ENCODE data around the gene RFESD.

Gene RFESD

DNA sequence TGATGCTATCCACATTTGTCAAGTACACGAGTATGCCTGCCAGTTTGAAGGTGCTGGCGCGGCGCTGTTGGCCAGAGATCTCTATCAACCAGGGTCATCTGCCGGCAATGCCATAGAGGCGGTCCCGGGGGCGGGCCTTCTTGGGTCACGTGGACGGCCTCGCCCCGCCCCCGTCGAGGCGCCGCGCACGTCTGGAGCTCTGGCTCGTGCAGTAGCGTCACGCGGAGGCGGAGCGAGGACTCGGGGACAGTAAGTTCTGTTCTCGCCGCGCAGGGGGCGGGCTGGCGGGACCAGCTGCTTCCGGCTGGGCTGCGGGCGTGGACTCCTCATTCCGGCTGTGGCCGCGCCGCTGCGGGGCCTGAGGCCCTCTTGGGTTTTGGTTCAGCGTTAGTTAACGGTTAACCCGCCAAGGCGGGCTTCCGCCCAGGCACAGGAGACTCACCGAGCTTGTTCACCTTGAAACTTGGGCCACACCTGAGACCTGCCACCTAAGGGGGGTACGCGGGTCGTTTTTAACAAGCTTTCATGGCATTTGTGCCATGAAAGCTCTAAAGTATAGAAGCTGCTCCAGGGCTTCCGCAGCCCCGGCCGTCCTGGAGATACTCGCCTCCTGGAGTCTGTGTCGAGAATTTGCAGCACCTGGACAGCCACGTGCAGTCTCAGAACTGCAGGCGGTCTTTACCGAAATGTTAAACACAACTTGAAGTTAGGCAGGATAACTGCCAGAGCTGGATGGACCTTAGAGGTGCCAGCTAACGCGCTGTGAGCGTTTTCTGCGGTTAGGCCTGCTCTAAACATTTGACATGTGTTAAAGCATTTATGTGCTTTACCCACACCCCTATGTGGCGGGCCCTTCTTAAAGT lies at the start of gene RFESD:
RFESD (plus strand) TSS at position 209 of the 863 bp plus-strand sequence. CDS start 5,495 bp downstream, outside the sequence.
- Mint-ChIP-seq H3K9me3 (no peaks in the 10 kb centered on the region), H3K36me3 (ENCODE audit: insufficient read depth) (peaks cover 4% of the 10 kb centered on the region), H3K27me3 (no peaks in the 10 kb centered on the region), H3K4me3 (peak within 1 kb of the TSS; percentile 80), H3K4me1 (peaks cover 7% of the 10 kb centered on the region), H3K27ac (ENCODE audit: low read depth) (peak within 1 kb of the TSS; percentile 76)
- DNase-seq (ENCODE audit: low spot score in 2 of 2) (peak; percentile 85 to 88), ATAC-seq (replicated peaks; ENCODE audit: extremely low read depth, poor library complexity, severe bottlenecking) (peak; percentile 92)

DNA sequence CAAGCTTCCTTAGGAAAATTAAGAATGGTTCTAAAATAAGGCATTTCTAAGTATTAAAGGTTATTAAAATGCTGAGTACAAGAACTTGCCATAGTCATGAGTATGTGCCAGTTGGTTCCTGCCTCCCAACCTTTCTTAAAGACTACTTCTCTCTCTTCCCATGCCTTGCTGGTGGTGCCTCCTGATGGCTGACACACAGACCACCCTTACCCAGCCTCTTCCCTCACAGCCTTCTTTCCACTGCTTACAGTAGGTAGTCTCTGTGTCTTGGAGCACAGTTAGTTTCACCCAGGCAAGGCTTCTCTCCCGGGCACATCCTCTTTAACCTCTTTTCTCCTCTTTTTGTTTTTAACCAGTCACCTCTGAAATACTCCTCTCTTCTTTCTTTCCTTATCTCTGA lies 47.3 kb upstream of the RFESD start:
- ATAC-seq (replicated peaks; ENCODE audit: extremely low read depth, poor library complexity, severe bottlenecking) (no peak), DNase-seq (ENCODE audit: low spot score in 2 of 2) (no peak)
- Mint-ChIP-seq H3K36me3 (ENCODE audit: insufficient read depth) (peaks cover 13% of the 10 kb centered on the region), H3K4me3 (no peak overlapping the region), H3K9me3 (no peaks in the 10 kb centered on the region), H3K27me3 (no peaks in the 10 kb centered on the region), H3K27ac (ENCODE audit: low read depth) (no peak overlapping the region), H3K4me1 (no peaks in the 10 kb centered on the region)

DNA sequence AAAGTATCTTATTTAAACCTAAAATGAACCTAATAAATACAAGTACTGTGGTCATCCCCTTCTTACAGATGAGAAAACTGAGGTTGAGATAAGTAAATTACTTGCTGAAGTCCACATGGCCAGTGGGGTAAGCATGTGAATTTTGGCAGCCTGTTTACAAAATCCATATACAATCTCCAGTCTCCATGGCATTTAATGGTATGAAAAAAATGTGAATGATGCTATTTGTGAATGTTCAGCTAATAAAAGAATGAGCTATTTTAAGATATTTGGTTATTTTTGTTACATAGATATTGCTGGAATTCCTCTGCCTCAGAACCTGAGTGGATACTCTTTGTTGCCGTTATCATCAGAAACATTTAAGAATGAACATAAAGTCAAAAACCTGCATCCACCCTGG lies 46.0 kb upstream of the RFESD start:
- ATAC-seq (replicated peaks; ENCODE audit: extremely low read depth, poor library complexity, severe bottlenecking) (no peak), DNase-seq (ENCODE audit: low spot score in 2 of 2) (no peak)
- no peak overlapping the region for H3K27ac Mint-ChIP-seq (ENCODE audit: low read depth)
- no peaks in the 10 kb centered on the region for H3K9me3 Mint-ChIP-seq
- no peaks in the 10 kb centered on the region for H3K4me1 Mint-ChIP-seq
- H3K27me3 Mint-ChIP-seq: no peaks in the 10 kb centered on the region
- peaks cover 15% of the 10 kb centered on the region for H3K36me3 Mint-ChIP-seq (ENCODE audit: insufficient read depth)
- H3K4me3 Mint-ChIP-seq: no peak overlapping the region

DNA sequence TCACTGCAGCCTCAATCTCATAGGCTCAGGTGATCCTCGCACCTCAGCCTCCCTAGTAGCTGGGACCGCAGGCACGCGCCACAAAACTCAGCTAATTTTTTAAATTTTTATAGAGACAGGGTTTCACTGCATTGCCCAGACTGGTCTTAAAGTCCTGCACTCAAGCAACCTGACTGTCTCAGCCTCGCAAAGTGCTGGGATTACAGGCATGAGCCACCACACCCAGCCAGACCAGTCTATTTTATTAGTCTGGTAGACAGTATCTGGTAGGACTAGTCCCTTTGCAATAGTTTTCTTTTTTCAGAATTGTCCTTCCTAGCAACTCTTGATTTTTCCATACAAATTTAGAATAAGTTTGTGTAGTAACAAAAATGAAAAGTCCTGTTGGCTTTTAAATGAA lies 40.8 kb upstream of the RFESD start:
- H3K27me3 Mint-ChIP-seq: no peaks in the 10 kb centered on the region
- no peak overlapping the region for H3K27ac Mint-ChIP-seq (ENCODE audit: low read depth)
- no peaks in the 10 kb centered on the region for H3K4me1 Mint-ChIP-seq

GRCh38 chr5:95606419-95606818 lies 40.2 kb upstream of the RFESD start:
- Mint-ChIP-seq H3K4me1 (no peaks in the 10 kb centered on the region), H3K4me3 (no peak overlapping the region), H3K27ac (ENCODE audit: low read depth) (no peak overlapping the region), H3K27me3 (no peaks in the 10 kb centered on the region), H3K36me3 (ENCODE audit: insufficient read depth) (peaks cover 13% of the 10 kb centered on the region), H3K9me3 (no peaks in the 10 kb centered on the region)
- ATAC-seq (replicated peaks; ENCODE audit: extremely low read depth, poor library complexity, severe bottlenecking) (no peak), DNase-seq (ENCODE audit: low spot score in 2 of 2) (no peak)

More for the DNA sequence above, 40.8 kb upstream of the RFESD start:
- H3K4me3 Mint-ChIP-seq: no peak overlapping the region
- ATAC-seq (replicated peaks; ENCODE audit: extremely low read depth, poor library complexity, severe bottlenecking) (no peak), DNase-seq (ENCODE audit: low spot score in 2 of 2) (no peak)
- no peaks in the 10 kb centered on the region for H3K9me3 Mint-ChIP-seq
- peaks cover 13% of the 10 kb centered on the region for H3K36me3 Mint-ChIP-seq (ENCODE audit: insufficient read depth)

DNA sequence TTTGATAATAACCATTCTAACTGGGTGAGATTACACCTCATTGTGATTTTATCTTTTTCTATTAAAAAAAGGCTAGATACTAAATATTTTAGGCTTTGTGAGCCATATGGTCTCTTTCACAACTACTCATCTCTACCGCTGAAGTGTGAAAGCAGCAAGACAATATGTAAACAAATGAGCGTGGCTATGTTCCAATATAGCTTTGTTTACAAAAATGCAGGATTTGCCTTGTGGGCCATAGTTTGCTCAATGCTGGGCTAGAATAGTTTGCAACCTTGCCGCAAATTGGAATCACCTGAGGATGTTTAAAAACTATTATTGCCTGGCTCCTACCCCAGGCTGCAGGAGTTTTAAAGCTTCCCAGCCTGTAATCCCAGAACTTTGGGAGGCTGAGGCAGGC lies 36.9 kb upstream of the RFESD start:
- ATAC-seq (replicated peaks; ENCODE audit: extremely low read depth, poor library complexity, severe bottlenecking): no peak
- peaks cover 2% of the 10 kb centered on the region for H3K36me3 Mint-ChIP-seq (ENCODE audit: insufficient read depth)

GRCh38 chr5:95610546-95610945 lies 36.0 kb upstream of the RFESD start:
- no peak for DNase-seq (ENCODE audit: low spot score in 2 of 2)
- Mint-ChIP-seq H3K4me1 (no peaks in the 10 kb centered on the region), H3K36me3 (ENCODE audit: insufficient read depth) (peaks cover 2% of the 10 kb centered on the region), H3K27me3 (no peaks in the 10 kb centered on the region), H3K4me3 (no peak overlapping the region), H3K27ac (ENCODE audit: low read depth) (no peak overlapping the region), H3K9me3 (no peaks in the 10 kb centered on the region)
- ATAC-seq (replicated peaks; ENCODE audit: extremely low read depth, poor library complexity, severe bottlenecking): no peak

More for the DNA sequence above, 36.9 kb upstream of the RFESD start:
- Mint-ChIP-seq H3K4me3 (no peak overlapping the region), H3K9me3 (no peaks in the 10 kb centered on the region), H3K27ac (ENCODE audit: low read depth) (no peak overlapping the region), H3K27me3 (no peaks in the 10 kb centered on the region), H3K4me1 (no peaks in the 10 kb centered on the region)
- DNase-seq (ENCODE audit: low spot score in 2 of 2): no peak

- Mint-ChIP-seq H3K9me3 (no peaks in the 10 kb centered on the region), H3K4me3 (no peak overlapping the region), H3K4me1 (no peaks in the 10 kb centered on the region), H3K36me3 (ENCODE audit: insufficient read depth) (peaks cover 2% of the 10 kb centered on the region), H3K27me3 (no peaks in the 10 kb centered on the region), H3K27ac (ENCODE audit: low read depth) (no peak overlapping the region)
- DNase-seq (ENCODE audit: low spot score in 2 of 2): no peak
- ATAC-seq (replicated peaks; ENCODE audit: extremely low read depth, poor library complexity, severe bottlenecking): no peak
Observed at GRCh38 chr5:95611396-95611795, 35.2 kb upstream of the RFESD start.

DNA sequence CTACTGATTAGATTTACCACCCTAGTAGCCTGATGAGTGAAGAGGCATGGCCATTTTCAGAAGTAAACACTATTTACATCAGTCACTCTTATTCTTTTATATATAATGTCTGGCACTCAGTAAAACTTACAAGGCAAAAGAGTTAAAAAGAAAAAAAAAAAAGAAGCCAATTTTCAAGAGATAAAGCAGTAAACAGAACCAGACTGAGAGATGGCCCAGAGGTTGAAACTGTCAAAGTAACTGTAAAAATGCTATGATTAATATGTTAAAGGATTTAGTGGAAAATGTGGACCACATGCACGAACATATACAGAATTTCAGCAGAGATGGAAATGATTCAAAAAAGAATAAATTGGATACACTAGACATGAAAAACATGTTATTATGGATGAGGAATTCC lies 33.1 kb upstream of the RFESD start:
- ATAC-seq (replicated peaks; ENCODE audit: extremely low read depth, poor library complexity, severe bottlenecking): no peak
- Mint-ChIP-seq H3K4me1 (no peaks in the 10 kb centered on the region), H3K9me3 (no peaks in the 10 kb centered on the region), H3K27me3 (no peaks in the 10 kb centered on the region), H3K4me3 (no peak overlapping the region), H3K36me3 (ENCODE audit: insufficient read depth) (peaks cover 2% of the 10 kb centered on the region), H3K27ac (ENCODE audit: low read depth) (no peak overlapping the region)
- no peak for DNase-seq (ENCODE audit: low spot score in 2 of 2)

DNA sequence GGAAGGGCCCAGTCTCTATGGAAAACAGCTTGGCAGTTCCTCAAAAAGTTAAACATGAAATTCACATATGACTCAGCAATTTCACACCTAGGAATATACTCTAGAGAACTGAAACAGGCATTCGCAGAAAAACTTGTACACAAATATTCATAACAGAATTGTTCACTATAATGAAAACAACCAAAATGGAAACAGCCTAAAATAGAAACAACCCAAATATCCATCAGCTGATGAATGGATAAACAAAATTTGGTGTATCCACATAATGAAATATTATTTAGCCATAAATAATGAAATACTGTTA lies 31.5 kb upstream of the RFESD start:
- ATAC-seq (replicated peaks; ENCODE audit: extremely low read depth, poor library complexity, severe bottlenecking): no peak
- H3K27me3 Mint-ChIP-seq: no peaks in the 10 kb centered on the region

GRCh38 chr5:95617057-95617456 lies 29.5 kb upstream of the RFESD start:
- Mint-ChIP-seq H3K9me3 (no peaks in the 10 kb centered on the region), H3K27ac (ENCODE audit: low read depth) (no peak overlapping the region), H3K4me1 (peaks cover 17% of the 10 kb centered on the region), H3K36me3 (ENCODE audit: insufficient read depth) (peaks cover 6% of the 10 kb centered on the region), H3K27me3 (no peaks in the 10 kb centered on the region), H3K4me3 (no peak overlapping the region)
- DNase-seq (ENCODE audit: low spot score in 2 of 2) (no peak), ATAC-seq (replicated peaks; ENCODE audit: extremely low read depth, poor library complexity, severe bottlenecking) (no peak)

More for the DNA sequence above, 31.5 kb upstream of the RFESD start:
- H3K4me3 Mint-ChIP-seq: no peak overlapping the region
- DNase-seq (ENCODE audit: low spot score in 2 of 2): no peak
- no peaks in the 10 kb centered on the region for H3K9me3 Mint-ChIP-seq
- H3K36me3 Mint-ChIP-seq (ENCODE audit: insufficient read depth): peaks cover 6% of the 10 kb centered on the region
- no peak overlapping the region for H3K27ac Mint-ChIP-seq (ENCODE audit: low read depth)
- peaks cover 9% of the 10 kb centered on the region for H3K4me1 Mint-ChIP-seq

DNA sequence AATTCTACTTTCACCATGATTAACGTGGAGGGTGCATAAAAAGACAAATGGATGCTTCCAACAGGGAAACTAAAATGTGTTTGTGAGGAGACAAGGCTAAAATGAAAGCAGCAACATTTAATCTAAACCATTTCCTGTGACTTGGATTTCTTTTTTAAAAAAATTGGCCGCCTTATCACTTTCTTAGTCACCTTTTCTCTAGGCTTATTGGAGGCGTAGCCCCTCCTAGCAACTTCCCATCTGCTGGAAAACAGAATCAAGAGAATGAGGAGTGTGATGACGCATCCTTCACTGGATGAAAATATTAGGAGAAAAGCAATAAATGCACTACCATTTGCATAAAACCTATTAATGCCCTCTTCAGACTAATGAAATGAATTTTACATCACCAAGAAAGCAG lies 27.5 kb upstream of the RFESD start:
- no peaks in the 10 kb centered on the region for H3K27me3 Mint-ChIP-seq
- ATAC-seq (replicated peaks; ENCODE audit: extremely low read depth, poor library complexity, severe bottlenecking) (no peak), DNase-seq (ENCODE audit: low spot score in 2 of 2) (no peak)
- peaks cover 3% of the 10 kb centered on the region for H3K36me3 Mint-ChIP-seq (ENCODE audit: insufficient read depth)
- no peaks in the 10 kb centered on the region for H3K9me3 Mint-ChIP-seq
- H3K4me3 Mint-ChIP-seq: peak overlapping the region; percentile 82
- no peak overlapping the region for H3K27ac Mint-ChIP-seq (ENCODE audit: low read depth)
- peaks cover 23% of the 10 kb centered on the region for H3K4me1 Mint-ChIP-seq

DNA sequence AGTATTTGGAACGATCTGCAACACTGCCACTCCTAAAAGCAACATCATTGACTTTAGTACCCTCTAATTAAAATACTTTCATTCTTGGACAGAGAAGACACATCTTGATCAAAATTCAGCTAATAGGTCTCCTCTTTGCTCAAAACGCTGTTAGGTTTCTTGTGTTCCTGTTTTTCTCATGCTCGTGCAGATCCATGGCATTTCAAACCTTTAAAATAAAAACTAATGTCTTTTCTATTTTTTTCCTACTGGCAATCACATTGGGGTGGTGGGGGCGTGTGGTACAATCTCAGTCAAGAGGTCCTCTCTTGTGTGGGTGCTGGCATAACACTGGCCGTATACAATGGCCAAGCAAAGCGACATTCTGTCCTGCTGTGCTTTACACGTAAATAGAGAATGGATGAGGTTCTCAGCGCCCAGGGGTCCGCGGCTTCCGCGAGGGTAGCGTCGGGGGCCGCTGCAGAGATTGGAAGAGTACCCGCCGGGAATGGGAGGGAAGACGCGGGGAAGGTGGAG lies 27.0 kb upstream of the RFESD start:
- no peak for ATAC-seq (replicated peaks; ENCODE audit: extremely low read depth, poor library complexity, severe bottlenecking)
- H3K9me3 Mint-ChIP-seq: no peaks in the 10 kb centered on the region
- H3K4me3 Mint-ChIP-seq: peak overlapping the region; percentile 82
- H3K4me1 Mint-ChIP-seq: peaks cover 23% of the 10 kb centered on the region
- H3K27me3 Mint-ChIP-seq: no peaks in the 10 kb centered on the region
- DNase-seq (ENCODE audit: low spot score in 2 of 2): no peak
- peaks cover 3% of the 10 kb centered on the region for H3K36me3 Mint-ChIP-seq (ENCODE audit: insufficient read depth)
- no peak overlapping the region for H3K27ac Mint-ChIP-seq (ENCODE audit: low read depth)
